Measurements from ENCODE around the gene MYT1.

DNA sequence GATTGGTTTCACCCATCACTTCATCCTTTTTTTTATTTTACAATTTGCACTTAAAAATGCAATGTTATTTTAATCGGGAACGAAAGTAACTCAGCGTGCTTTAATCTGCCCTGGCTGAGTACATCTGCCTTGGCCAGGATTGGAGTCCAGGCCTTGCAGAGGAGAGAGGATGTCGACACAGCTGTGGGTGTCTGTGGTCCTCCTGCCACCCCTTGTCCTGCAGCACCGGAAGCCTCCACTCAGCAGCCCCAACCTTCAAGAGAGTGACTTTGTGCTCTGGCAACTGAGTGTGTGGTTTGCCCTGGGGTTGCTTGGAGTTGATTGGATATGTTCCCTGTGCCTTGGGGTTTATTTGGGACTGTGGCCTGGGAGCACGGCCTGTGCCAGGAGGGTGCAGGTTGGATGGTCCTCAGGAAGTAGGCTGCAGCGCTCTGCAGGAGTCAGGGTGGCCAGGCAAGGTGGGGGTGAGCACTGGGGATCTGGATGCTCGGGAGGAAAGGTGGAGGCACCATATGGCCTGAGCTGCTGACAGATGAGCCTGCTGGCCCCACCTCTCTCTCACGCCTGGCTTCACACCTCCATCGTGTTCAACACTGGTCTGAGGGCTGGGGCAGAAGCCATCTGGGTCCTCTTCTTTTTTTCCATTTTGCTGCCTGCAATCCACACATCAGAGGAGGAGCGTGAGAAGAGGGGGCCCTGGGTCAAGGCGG lies 4.3 kb downstream of the MYT1 start:
- no peak for TF ChIP-seq POLR2A (IDR thresholded peaks at IDR 0.05)
- TF ChIP-seq, protein P1, sequence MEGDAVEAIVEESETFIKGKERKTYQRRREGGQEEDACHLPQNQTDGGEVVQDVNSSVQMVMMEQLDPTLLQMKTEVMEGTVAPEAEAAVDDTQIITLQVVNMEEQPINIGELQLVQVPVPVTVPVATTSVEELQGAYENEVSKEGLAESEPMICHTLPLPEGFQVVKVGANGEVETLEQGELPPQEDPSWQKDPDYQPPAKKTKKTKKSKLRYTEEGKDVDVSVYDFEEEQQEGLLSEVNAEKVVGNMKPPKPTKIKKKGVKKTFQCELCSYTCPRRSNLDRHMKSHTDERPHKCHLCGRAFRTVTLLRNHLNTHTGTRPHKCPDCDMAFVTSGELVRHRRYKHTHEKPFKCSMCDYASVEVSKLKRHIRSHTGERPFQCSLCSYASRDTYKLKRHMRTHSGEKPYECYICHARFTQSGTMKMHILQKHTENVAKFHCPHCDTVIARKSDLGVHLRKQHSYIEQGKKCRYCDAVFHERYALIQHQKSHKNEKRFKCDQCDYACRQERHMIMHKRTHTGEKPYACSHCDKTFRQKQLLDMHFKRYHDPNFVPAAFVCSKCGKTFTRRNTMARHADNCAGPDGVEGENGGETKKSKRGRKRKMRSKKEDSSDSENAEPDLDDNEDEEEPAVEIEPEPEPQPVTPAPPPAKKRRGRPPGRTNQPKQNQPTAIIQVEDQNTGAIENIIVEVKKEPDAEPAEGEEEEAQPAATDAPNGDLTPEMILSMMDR (IDR thresholded peaks at IDR 0.05): no peak
- TF ChIP-seq EP300 (IDR thresholded peaks at IDR 0.05): no peak

Data from tibial nerve (tissue), 4 donors.